Measurements from ENCODE around the gene GSG1L.

Gene GSG1L

GRCh38 chr16:27863377-27863776 is 200.1 kb downstream of the GSG1L start:
- DNase-seq (ENCODE audit: low read depth) = no peak
- H3K4me3 ChIP-seq (ENCODE audit: control insufficient read depth, low read depth, low read length) = no peak overlapping the region
- no peak for TF ChIP-seq CTCF (IDR thresholded peaks at IDR 0.05; ENCODE audit: control insufficient read depth, insufficient read depth, low read depth, low read length, missing control alignments)

GRCh38 chr16:27862953-27863352 is 200.6 kb downstream of the GSG1L start:
- no peak for DNase-seq (ENCODE audit: low read depth)
- TF ChIP-seq CTCF (IDR thresholded peaks at IDR 0.05; ENCODE audit: control insufficient read depth, insufficient read depth, low read depth, low read length, missing control alignments) = no peak
- no peak overlapping the region for H3K4me3 ChIP-seq (ENCODE audit: control insufficient read depth, low read depth, low read length)

DNA sequence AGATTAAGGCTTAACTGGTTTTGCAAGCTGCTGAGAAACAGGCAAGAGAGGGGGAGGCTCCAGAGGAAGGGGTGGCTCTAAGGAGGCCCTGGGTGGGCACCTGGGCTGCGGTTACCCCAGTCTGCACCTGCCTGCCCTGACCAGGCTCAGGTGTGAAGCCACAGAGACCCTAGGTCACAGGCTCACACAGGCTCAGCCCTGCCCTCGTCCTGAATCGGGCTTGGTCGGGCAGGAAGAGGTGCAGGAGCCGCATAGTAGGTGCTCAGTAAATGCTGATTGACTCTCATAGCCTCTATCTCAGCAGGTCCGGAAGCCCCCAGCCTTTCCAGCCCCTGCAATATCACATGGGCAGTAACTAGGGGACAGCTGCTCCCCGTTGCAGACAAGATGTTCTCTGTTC is 203.4 kb downstream of the GSG1L start:
- no peak for DNase-seq (ENCODE audit: low read depth)
- H3K4me3 ChIP-seq (ENCODE audit: control insufficient read depth, low read depth, low read length) = no peak overlapping the region
- no peak for TF ChIP-seq CTCF (IDR thresholded peaks at IDR 0.05; ENCODE audit: control insufficient read depth, insufficient read depth, low read depth, low read length, missing control alignments)

GRCh38 chr16:27859020-27859419 is 204.5 kb downstream of the GSG1L start:
- H3K4me3 ChIP-seq (ENCODE audit: control insufficient read depth, low read depth, low read length) = no peak overlapping the region
- TF ChIP-seq CTCF (IDR thresholded peaks at IDR 0.05; ENCODE audit: control insufficient read depth, insufficient read depth, low read depth, low read length, missing control alignments) = no peak
- no peak for DNase-seq (ENCODE audit: low read depth)

DNA sequence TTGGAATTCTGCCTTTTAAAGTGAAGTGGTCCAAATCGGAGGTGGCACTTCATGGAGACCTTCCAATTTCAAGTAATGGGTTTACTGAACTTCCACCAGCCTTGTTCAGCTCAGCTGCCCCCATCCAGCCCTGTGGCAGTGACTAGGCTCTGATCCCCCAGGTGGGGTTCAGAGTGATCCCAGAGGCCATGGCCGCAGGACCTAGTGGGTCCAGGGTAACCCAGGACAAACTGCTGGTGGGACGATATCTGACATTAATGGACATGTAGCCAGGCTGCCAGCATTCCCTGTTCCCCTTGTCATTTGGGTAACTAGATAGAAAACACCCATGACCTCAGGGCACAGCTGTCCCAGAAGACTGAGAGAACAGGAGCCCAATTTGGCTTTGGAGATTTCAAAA is 209.9 kb downstream of the GSG1L start:
- TF ChIP-seq CTCF (IDR thresholded peaks at IDR 0.05; ENCODE audit: control insufficient read depth, insufficient read depth, low read depth, low read length, missing control alignments) = no peak
- no peak for DNase-seq (ENCODE audit: low read depth)
- no peak overlapping the region for H3K4me3 ChIP-seq (ENCODE audit: control insufficient read depth, low read depth, low read length)

- H3K4me3 ChIP-seq (ENCODE audit: control insufficient read depth, low read depth, low read length) = no peak overlapping the region
- TF ChIP-seq CTCF (IDR thresholded peaks at IDR 0.05; ENCODE audit: control insufficient read depth, insufficient read depth, low read depth, low read length, missing control alignments) = no peak
- DNase-seq (ENCODE audit: low read depth) = no peak
These were observed 210.4 kb downstream of the GSG1L start for GRCh38 chr16:27853101-27853500.

GRCh38 chr16:27852681-27853080 is 210.8 kb downstream of the GSG1L start:
- no peak overlapping the region for H3K4me3 ChIP-seq (ENCODE audit: control insufficient read depth, low read depth, low read length)
- no peak for DNase-seq (ENCODE audit: low read depth)
- no peak for TF ChIP-seq CTCF (IDR thresholded peaks at IDR 0.05; ENCODE audit: control insufficient read depth, insufficient read depth, low read depth, low read length, missing control alignments)
